A549 (cell line): ENCODE results near the gene GRAMD2B.

Experiments
- CTCF ChIP-seq: fragments of >200 bp; sonication (Bioruptor Twin); formaldehyde crosslinking; IDR thresholded peaks from 3 replicates; pipeline ENCODE4 v1.5.1; 2016
- ELK1 ChIP-seq: fragments of 150-350 bp; IDR thresholded peaks from 2 replicates; pipeline ENCODE4 v1.6.1; 2014; ENCODE audit warnings: low read depth, mild to moderate bottlenecking, low read length
- EP300 ChIP-seq, 2 experiments: fragments of >200 bp; sonication (Bioruptor Twin); formaldehyde crosslinking; IDR thresholded peaks; 2 replicates in 1 of 2; 3 replicates in 1 of 2; pipeline ENCODE4 v1.6.1; 2016 to 2017
- ESRRA ChIP-seq: fragments of 150-350 bp; IDR thresholded peaks from 2 replicates; pipeline ENCODE4 v1.6.1; 2014; ENCODE audit warnings: mild to moderate bottlenecking, low read length, borderline replicate concordance
- FOXS1 ChIP-seq: fragments of 250-450 bp; sonication (Bioruptor Pico); IDR thresholded peaks from 2 replicates; pipeline ENCODE4 v1.5.0; 2020; ENCODE audit warnings: mild to moderate bottlenecking, moderate library complexity
- MAFK ChIP-seq: fragments of 450-650 bp; IDR thresholded peaks from 2 replicates; pipeline ENCODE4 v1.6.1; 2014; ENCODE audit not compliant: partially characterized antibody
- MYC ChIP-seq: IDR thresholded peaks from 2 replicates; pipeline ENCODE4 v1.6.1; 2012; ENCODE audit warnings: mild to moderate bottlenecking, inconsistent platforms, low read length, improper control_type of control experiment, borderline replicate concordance
- NR3C1 ChIP-seq: fragments of >200 bp; sonication (Bioruptor Twin); formaldehyde crosslinking; IDR thresholded peaks from 3 replicates; pipeline ENCODE4 v1.6.1; 2017
- POLR2A ChIP-seq: IDR thresholded peaks from 2 replicates; pipeline ENCODE4 v1.6.1; 2012; ENCODE audit warnings: mild to moderate bottlenecking, low read length
- RAD21 ChIP-seq, 2 experiments: fragments of >200 bp in 1 of 2; sonication (Bioruptor Twin) in 1 of 2; formaldehyde crosslinking in 1 of 2; IDR thresholded peaks in 1 of 2; conservative IDR thresholded peaks in 1 of 2; 2 replicates in 1 of 2; 3 replicates in 1 of 2; pipeline ENCODE4 v1.6.1; 2012 to 2018; ENCODE audit warnings: inconsistent platforms in 1 of 2
- RFX5 ChIP-seq: fragments of 450-650 bp; IDR thresholded peaks from 2 replicates; pipeline ENCODE4 v1.7.1; 2014; ENCODE audit warnings: antibody characterized with exemption, mild to moderate bottlenecking, moderate library complexity
- TF ChIP-seq, protein P1 (sequence below): fragments of 200-600 bp; sonication (generic); IDR thresholded peaks from 2 replicates; pipeline ENCODE4 v1.6.1; 2016; ENCODE audit warnings: antibody characterized with exemption, mild to moderate bottlenecking, moderate library complexity

GRCh38 chr5:126394211-126394788, 28.9 kb upstream of the GRAMD2B start:
- no peak for TF ChIP-seq ELK1
- no peak for TF ChIP-seq POLR2A
- TF ChIP-seq, protein P1, sequence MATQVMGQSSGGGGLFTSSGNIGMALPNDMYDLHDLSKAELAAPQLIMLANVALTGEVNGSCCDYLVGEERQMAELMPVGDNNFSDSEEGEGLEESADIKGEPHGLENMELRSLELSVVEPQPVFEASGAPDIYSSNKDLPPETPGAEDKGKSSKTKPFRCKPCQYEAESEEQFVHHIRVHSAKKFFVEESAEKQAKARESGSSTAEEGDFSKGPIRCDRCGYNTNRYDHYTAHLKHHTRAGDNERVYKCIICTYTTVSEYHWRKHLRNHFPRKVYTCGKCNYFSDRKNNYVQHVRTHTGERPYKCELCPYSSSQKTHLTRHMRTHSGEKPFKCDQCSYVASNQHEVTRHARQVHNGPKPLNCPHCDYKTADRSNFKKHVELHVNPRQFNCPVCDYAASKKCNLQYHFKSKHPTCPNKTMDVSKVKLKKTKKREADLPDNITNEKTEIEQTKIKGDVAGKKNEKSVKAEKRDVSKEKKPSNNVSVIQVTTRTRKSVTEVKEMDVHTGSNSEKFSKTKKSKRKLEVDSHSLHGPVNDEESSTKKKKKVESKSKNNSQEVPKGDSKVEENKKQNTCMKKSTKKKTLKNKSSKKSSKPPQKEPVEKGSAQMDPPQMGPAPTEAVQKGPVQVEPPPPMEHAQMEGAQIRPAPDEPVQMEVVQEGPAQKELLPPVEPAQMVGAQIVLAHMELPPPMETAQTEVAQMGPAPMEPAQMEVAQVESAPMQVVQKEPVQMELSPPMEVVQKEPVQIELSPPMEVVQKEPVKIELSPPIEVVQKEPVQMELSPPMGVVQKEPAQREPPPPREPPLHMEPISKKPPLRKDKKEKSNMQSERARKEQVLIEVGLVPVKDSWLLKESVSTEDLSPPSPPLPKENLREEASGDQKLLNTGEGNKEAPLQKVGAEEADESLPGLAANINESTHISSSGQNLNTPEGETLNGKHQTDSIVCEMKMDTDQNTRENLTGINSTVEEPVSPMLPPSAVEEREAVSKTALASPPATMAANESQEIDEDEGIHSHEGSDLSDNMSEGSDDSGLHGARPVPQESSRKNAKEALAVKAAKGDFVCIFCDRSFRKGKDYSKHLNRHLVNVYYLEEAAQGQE, result no peak
- no peak for TF ChIP-seq EP300 (IDR thresholded peaks at IDR 0.05)
- no peak for TF ChIP-seq CTCF
- no peak for TF ChIP-seq ESRRA
- no peak for TF ChIP-seq MYC
- TF ChIP-seq RAD21 (conservative IDR thresholded peaks at IDR 0.05 in 1 of 2, IDR thresholded peaks at IDR 0.05 in 1 of 2), result no peak
- TF ChIP-seq NR3C1, result no peak
- TF ChIP-seq RFX5, result no peak
- no peak for TF ChIP-seq MAFK
- TF ChIP-seq FOXS1 (CRISPR knock-in tag), result no peak
